H1 (cell line): ENCODE results near the gene BMPR1A. TPM values are rescaled to one million over a fixed set of nuclear protein-coding genes. Genes with fewer than 3 reads are reported as not detected.

Experiments used
- RFX5 ChIP-seq: IDR thresholded peaks from 2 replicates; pipeline ENCODE4 v1.6.1; 2011; ENCODE audit warnings: low read depth, low read length, improper control_type of control experiment, borderline replicate concordance
- TAF1 ChIP-seq: IDR thresholded peaks from 2 replicates; pipeline ENCODE4 v1.6.1; 2011; ENCODE audit warnings: mild to moderate bottlenecking, low read depth, low read length
- polyA plus RNA-seq, 7 experiments: library from polyadenylated mRNA; depleted of rRNA in 3 of 7; stranded (reverse) in 5 of 7; unstranded in 2 of 7; fragments of >200 nt in 5 of 7; fragments of 200-250 nt in 2 of 7; gene quantifications; 1 replicate in 5 of 7; 2 replicates in 1 of 7; 4 replicates in 1 of 7; pipeline versions ENCODE4 v1.2.1 to v1.2.3, GENCODE V29; 2011 to 2013; ENCODE audit warnings: missing spikeins in 2 of 7, mixed read lengths in 2 of 7
- total RNA-seq: library from RNA; stranded (reverse); fragmentation: NEBNext Ultra II Directional; extraction: Animal tissue kit (Norgen Biotek cat#: 25700); gene quantifications from 2 replicates; pipeline ENCODE4 v1.2.1, GENCODE V29; 2021

BMPR1A gene
- total and polyA plus RNA-seq, 2 of the 8 experiments (the other 6 are each of a cell fraction or from before 2014, with no cell fraction given): 34.4 to 129 TPM

GRCh38 chr10:86855513-86855912 lies 99.1 kb downstream of the BMPR1A start (continued):
- TF ChIP-seq RFX5: no peak
- no peak for TF ChIP-seq TAF1
